ENCODE measurements around the gene TIAM1.

The TIAM1 gene

DNA sequence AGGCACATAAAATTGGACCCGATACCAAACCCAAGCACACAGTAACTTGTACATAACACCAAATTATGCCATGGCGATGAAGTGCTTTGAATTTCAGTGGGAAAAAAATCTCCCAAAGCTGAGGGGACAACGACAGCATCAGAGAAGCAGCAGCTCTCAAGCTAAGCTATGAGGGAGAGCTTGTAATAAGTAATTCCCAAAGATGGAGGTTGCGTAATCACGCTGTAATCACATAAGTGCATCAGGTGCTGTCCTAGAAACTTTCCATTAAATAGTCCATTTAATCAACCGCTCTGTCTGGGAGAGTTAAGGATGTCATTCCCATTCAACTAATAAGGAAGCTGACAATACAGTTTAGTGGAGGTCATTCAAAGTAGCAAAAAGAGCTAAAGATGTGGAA lies 268.2 kb downstream of the TIAM1 start:
- DNase-seq = no peak

GRCh38 chr21:31072533-31072932 lies 271.5 kb downstream of the TIAM1 start:
- no peak for DNase-seq
